ENCODE results near the gene PLEKHA3. TPM values are rescaled to one million over a fixed set of nuclear protein-coding genes. Genes with fewer than 3 reads are reported as not detected.

PLEKHA3 gene
- total RNA-seq, 1 donor from 2014 or later = 26.2 TPM

DNA sequence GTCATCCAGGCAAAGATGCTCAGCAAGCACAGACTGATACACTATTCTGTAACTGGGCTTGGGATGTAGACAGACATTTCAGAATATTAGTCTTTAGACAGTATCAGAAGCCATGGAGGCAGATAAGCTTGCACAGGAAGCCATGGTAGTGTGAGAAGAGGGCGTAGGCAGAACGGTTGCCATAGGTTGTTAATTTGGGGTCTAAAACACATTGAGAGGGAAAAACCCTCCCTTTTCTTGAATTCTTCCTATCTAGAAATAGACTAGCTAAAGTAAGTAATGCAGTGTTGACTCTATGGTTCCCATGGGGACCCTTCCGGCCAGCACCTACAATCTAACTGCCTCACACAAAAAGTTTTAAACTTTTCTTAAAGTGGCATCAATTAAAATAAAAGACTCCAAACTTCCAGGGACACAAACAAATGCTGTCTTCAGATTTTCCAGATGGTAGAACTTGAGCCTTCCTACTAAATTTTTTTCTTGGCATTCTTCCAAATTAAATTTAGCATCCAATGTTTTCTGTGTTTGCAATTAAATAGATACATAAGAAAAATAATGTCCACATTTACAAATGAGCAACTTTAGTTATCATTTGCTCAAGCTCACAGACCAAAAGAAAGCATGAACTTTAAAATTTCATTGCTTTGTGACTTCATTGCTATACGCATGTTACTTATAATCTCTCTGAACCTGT lies 31.1 kb upstream of the PLEKHA3 start:
- Mint-ChIP-seq H3K36me3 (peaks cover 23% of the 10 kb centered on the region), H3K9me3 (no peaks in the 10 kb centered on the region), H3K4me1 (peaks cover 27% of the 10 kb centered on the region), H3K27me3 (ENCODE audit: insufficient read depth, low read depth) (no peaks in the 10 kb centered on the region), H3K4me3 (peak overlapping the region; percentile 89), H3K27ac (no peak overlapping the region)
- Histone ChIP-seq H3K36me3 (peaks cover 26% of the 10 kb centered on the region), H4K20me1 (ENCODE audit: low read depth) (peaks cover 35% of the 10 kb centered on the region), H3K27ac (no peak overlapping the region), H3K79me2 (ENCODE audit: low read depth) (peaks cover 47% of the 10 kb centered on the region), H3K4me2 (peak overlapping the region; percentile 96), H3K27me3 (no peaks in the 10 kb centered on the region), H3K4me1 (peaks cover 19% of the 10 kb centered on the region), H3K4me3 (peak overlapping the region; percentile 81), H3K9ac (peak overlapping the region; percentile 83), H3F3A (ENCODE audit: low read depth) (peaks cover 42% of the 10 kb centered on the region), H2AFZ (replicated peaks) (no peak overlapping the region), H3K9me3 (ENCODE audit: low read depth) (no peaks in the 10 kb centered on the region)
- DNase-seq (ENCODE audit: low spot score) = no peak
- TF ChIP-seq EZH2phosphoT487 (IDR thresholded peaks at IDR 0.05) (no peak), EZH2 (IDR thresholded peaks at IDR 0.05) (no peak)
- TF ChIP-seq, protein P1, sequence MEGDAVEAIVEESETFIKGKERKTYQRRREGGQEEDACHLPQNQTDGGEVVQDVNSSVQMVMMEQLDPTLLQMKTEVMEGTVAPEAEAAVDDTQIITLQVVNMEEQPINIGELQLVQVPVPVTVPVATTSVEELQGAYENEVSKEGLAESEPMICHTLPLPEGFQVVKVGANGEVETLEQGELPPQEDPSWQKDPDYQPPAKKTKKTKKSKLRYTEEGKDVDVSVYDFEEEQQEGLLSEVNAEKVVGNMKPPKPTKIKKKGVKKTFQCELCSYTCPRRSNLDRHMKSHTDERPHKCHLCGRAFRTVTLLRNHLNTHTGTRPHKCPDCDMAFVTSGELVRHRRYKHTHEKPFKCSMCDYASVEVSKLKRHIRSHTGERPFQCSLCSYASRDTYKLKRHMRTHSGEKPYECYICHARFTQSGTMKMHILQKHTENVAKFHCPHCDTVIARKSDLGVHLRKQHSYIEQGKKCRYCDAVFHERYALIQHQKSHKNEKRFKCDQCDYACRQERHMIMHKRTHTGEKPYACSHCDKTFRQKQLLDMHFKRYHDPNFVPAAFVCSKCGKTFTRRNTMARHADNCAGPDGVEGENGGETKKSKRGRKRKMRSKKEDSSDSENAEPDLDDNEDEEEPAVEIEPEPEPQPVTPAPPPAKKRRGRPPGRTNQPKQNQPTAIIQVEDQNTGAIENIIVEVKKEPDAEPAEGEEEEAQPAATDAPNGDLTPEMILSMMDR (IDR thresholded peaks at IDR 0.05) = no peak

DNA sequence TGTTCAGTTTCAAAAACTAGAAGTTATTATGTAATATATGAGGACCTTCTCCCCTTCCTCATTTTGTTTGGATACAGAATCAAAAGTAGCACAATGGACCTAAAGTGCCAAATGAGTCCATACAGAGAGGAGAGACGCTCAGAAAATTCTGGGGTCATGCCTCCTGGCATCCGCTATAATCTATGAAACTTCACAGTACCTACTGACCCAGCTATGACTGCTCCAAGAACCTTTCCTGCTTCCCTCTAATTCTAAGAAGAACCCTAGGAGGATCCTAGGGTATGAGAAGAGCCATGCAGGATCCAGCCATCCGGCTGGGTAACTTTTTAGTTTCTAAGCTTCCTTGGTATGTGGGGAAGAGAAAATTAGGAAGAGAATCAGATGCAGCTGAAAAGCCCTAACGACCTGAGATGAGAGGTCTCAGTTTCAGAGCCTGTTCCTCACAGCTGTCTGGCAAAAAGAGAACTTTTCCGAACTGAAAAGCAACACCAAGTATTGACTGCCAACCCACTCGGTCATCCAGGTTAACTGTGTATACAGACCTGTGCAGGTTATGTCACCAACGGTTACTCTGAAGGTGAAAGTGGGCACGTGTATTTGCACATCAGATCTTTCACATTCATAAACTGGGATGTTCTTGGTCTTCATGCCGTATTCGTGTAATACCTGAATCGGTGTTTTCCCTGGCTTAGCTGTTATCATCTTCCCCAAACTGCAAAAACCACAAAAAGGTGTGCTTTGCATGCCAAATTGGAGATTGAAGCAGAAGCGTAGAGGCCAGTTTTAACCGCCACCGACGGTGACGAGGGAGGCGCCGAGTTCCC lies 30.3 kb upstream of the PLEKHA3 start:
- Histone ChIP-seq H3F3A (ENCODE audit: low read depth) (peaks cover 35% of the 10 kb centered on the region), H3K9me3 (ENCODE audit: low read depth) (no peaks in the 10 kb centered on the region), H3K36me3 (peaks cover 18% of the 10 kb centered on the region), H3K79me2 (ENCODE audit: low read depth) (peaks cover 47% of the 10 kb centered on the region), H3K9ac (peak overlapping the region; percentile 83), H3K4me1 (peaks cover 19% of the 10 kb centered on the region), H3K27ac (peak overlapping the region; percentile 99), H3K4me2 (peak overlapping the region; percentile 96), H2AFZ (replicated peaks) (peak overlapping the region; percentile 27), H4K20me1 (ENCODE audit: low read depth) (peaks cover 30% of the 10 kb centered on the region), H3K4me3 (peak overlapping the region; percentile 81), H3K27me3 (no peaks in the 10 kb centered on the region)
- no peaks in the 10 kb centered on the region for H3K9me3 Mint-ChIP-seq
- H3K4me1 Mint-ChIP-seq = peaks cover 27% of the 10 kb centered on the region
- H3K27ac Mint-ChIP-seq = no peak overlapping the region
- peak; percentile 21 for DNase-seq (ENCODE audit: low spot score)
- no peaks in the 10 kb centered on the region for H3K27me3 Mint-ChIP-seq (ENCODE audit: insufficient read depth, low read depth)
- TF ChIP-seq, protein P1 (IDR thresholded peaks at IDR 0.05) = no peak
- TF ChIP-seq EZH2phosphoT487 (IDR thresholded peaks at IDR 0.05) (no peak), EZH2 (IDR thresholded peaks at IDR 0.05) (no peak)
- H3K36me3 Mint-ChIP-seq = peaks cover 19% of the 10 kb centered on the region
- peak overlapping the region; percentile 89 for H3K4me3 Mint-ChIP-seq

DNA sequence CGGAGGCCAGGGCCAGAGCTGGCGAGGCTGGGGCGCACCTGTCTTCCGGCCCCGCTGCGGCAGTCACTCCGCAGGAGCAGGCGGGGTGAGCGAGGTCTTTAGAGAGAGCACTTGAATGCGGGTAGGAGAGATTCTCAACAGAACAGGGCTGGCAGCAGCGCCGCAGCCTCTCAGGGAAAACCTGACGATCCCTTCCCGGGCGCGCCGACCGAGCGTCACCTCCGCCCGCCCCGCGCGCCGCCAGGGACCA lies 29.8 kb upstream of the PLEKHA3 start:
- H3K9me3 Mint-ChIP-seq = no peaks in the 10 kb centered on the region
- no peaks in the 10 kb centered on the region for H3K27me3 Mint-ChIP-seq (ENCODE audit: insufficient read depth, low read depth)

More for the DNA sequence above, 29.8 kb upstream of the PLEKHA3 start:
- Mint-ChIP-seq H3K27ac (no peak overlapping the region), H3K4me3 (peak overlapping the region; percentile 89), H3K36me3 (peaks cover 14% of the 10 kb centered on the region), H3K4me1 (peaks cover 27% of the 10 kb centered on the region)
- Histone ChIP-seq H3K4me1 (peaks cover 19% of the 10 kb centered on the region), H3K9me3 (ENCODE audit: low read depth) (no peaks in the 10 kb centered on the region), H3K9ac (peak overlapping the region; percentile 83), H3K27ac (peak overlapping the region; percentile 99), H3K79me2 (ENCODE audit: low read depth) (peaks cover 47% of the 10 kb centered on the region), H2AFZ (replicated peaks) (peak overlapping the region; percentile 27), H3K4me3 (peak overlapping the region; percentile 81), H3K27me3 (no peaks in the 10 kb centered on the region), H4K20me1 (ENCODE audit: low read depth) (peaks cover 27% of the 10 kb centered on the region), H3K36me3 (peaks cover 15% of the 10 kb centered on the region), H3K4me2 (peak overlapping the region; percentile 96), H3F3A (ENCODE audit: low read depth) (peaks cover 32% of the 10 kb centered on the region)
- no peak for DNase-seq (ENCODE audit: low spot score)
- TF ChIP-seq EZH2phosphoT487 (IDR thresholded peaks at IDR 0.05) = no peak
- TF ChIP-seq, protein P1 (IDR thresholded peaks at IDR 0.05) = no peak
- no peak for TF ChIP-seq EZH2 (IDR thresholded peaks at IDR 0.05)

Data from neural progenitor cell (in vitro differentiated cells).